OCI-LY7 (cell line): ENCODE measurements around the gene PIK3CG. TPM values are rescaled to one million over a fixed set of nuclear protein-coding genes. Genes with fewer than 3 reads are reported as not detected.

Experiments used
- BruUV-seq: library from RNA; stranded (reverse); fragments of 400-500 nt; replicated peaks from 2 replicates; lab custom pipeline; 2021; lab: Mats Ljungman, UMichigan
- CTCF ChIA-PET: fragments of 300-600 bp; sonication (Branson Sonifier 250); formaldehyde crosslinking; loops from one replicate; lab custom pipeline; 2022; ENCODE audit warnings: antibody characterized with exemption; ENCODE audit not compliant: unreplicated experiment; lab: Charles Lee
- POLR2A ChIA-PET: fragments of 300-600 bp; sonication (Branson Sonifier 250); formaldehyde crosslinking; loops from one replicate; lab custom pipeline; 2022; ENCODE audit warnings: antibody characterized with exemption; lab: Charles Lee
- DNase-seq: peaks from one replicate; pipeline ENCODE4 v3.0.0-alpha.2; 2015; ENCODE audit warnings: low spot score
- H2AFZ ChIP-seq: fragments of 200-600 bp; sonication (generic), shearing (Covaris generic); 2 replicates; pipeline ENCODE4 v1.6.1; 2014; ENCODE audit warnings: mild to moderate bottlenecking, antibody characterized with exemption, low read length, moderate library complexity
- H3K27ac ChIP-seq: fragments of 200-600 bp; sonication (generic); 2 replicates; pipeline ENCODE4 v1.5.1; 2014; ENCODE audit warnings: mixed run types, low read depth, mild to moderate bottlenecking, moderate library complexity, low read length, inconsistent platforms; ENCODE audit not compliant: poor library complexity, severe bottlenecking
- H3K36me3 ChIP-seq: fragments of 200-600 bp; sonication (generic); 2 replicates; pipeline ENCODE4 v1.6.1; 2014; ENCODE audit warnings: mild to moderate bottlenecking, antibody characterized with exemption, low read length, moderate library complexity, mixed read lengths; ENCODE audit not compliant: insufficient read depth
- H3K4me1 ChIP-seq: fragments of 200-600 bp; sonication (generic); 2 replicates; pipeline ENCODE4 v1.5.1; 2014; ENCODE audit warnings: mild to moderate bottlenecking, low read length; ENCODE audit not compliant: insufficient read depth, poor library complexity, severe bottlenecking
- H3K4me2 ChIP-seq: fragments of 200-600 bp; sonication (generic); 2 replicates; pipeline ENCODE4 v1.6.1; 2014; ENCODE audit warnings: mild to moderate bottlenecking, low read length
- H3K4me3 ChIP-seq: fragments of 200-600 bp; sonication (generic); 2 replicates; pipeline ENCODE4 v1.5.1; 2014; ENCODE audit warnings: mild to moderate bottlenecking, low read depth, low read length; ENCODE audit not compliant: poor library complexity, severe bottlenecking
- H3K79me2 ChIP-seq: fragments of 200-600 bp; sonication (generic); 2 replicates; pipeline ENCODE4 v1.6.1; 2016; ENCODE audit warnings: low read depth, mild to moderate bottlenecking, low read length, moderate library complexity, mixed read lengths; ENCODE audit not compliant: insufficient read depth
- H3K9me2 ChIP-seq: fragments of 200-600 bp; sonication (generic); 2 replicates; pipeline ENCODE4 v1.6.1; 2016; ENCODE audit warnings: mild to moderate bottlenecking, low read length, mixed read lengths; ENCODE audit not compliant: insufficient read depth
- H3K9me3 ChIP-seq: fragments of 200-600 bp; sonication (generic); 2 replicates; pipeline ENCODE4 v1.6.1; 2014; ENCODE audit warnings: mild to moderate bottlenecking, mixed run types, low read length, mixed read lengths
- H4K20me1 ChIP-seq: fragments of 200-600 bp; sonication (generic); 2 replicates; pipeline ENCODE4 v1.6.1; 2014; ENCODE audit warnings: mild to moderate bottlenecking, antibody characterized with exemption, low read length, moderate library complexity, mixed read lengths; ENCODE audit not compliant: insufficient read depth
- EZH2phosphoT487 ChIP-seq: fragments of 200-600 bp; sonication (generic); IDR thresholded peaks from 2 replicates; pipeline ENCODE4 v1.6.1; 2018; ENCODE audit warnings: low read depth, borderline replicate concordance, mild to moderate bottlenecking, mixed run types, antibody characterized with exemption, low read length, moderate library complexity, mixed read lengths
- intact Hi-C: fragments of 100-400 bp; cut with micrococcal nuclease; formaldehyde crosslinking; loops from one replicate; pipeline ENCODE4 v1.10.0; 2022; ENCODE audit not compliant: unreplicated experiment
- total RNA-seq, 2 experiments: library from RNA; depleted of rRNA in 1 of 2; stranded (reverse); fragments of >200 nt in 1 of 2; shearing (Covaris generic) in 1 of 2; gene quantifications; 2 replicates each; pipeline ENCODE4 v1.2.3, GENCODE V29; 2014 to 2022
- TF ChIP-seq, protein P1 (sequence below): fragments of 200-600 bp; sonication (generic); conservative IDR thresholded peaks from 2 replicates; pipeline ENCODE4 v1.5.1; 2014; ENCODE audit warnings: mild to moderate bottlenecking, antibody characterized with exemption, low read length, moderate library complexity, mixed read lengths

The PIK3CG gene
- total RNA-seq, 2 experiments from 2014 or later: 22.8 to 47.2 TPM

- Histone ChIP-seq H2AFZ (no peak overlapping the region), H3K4me3 (no peak overlapping the region), H3K9me2 (no peaks in the 10 kb centered on the region), H3K79me2 (no peaks in the 10 kb centered on the region), H3K27ac (no peak overlapping the region), H3K36me3 (no peaks in the 10 kb centered on the region), H4K20me1 (no peaks in the 10 kb centered on the region), H3K9me3 (no peaks in the 10 kb centered on the region), H3K4me2 (no peak overlapping the region), H3K4me1 (peaks cover 10% of the 10 kb centered on the region)
- intact Hi-C loops: no loop called here
- TF ChIP-seq, protein P1, sequence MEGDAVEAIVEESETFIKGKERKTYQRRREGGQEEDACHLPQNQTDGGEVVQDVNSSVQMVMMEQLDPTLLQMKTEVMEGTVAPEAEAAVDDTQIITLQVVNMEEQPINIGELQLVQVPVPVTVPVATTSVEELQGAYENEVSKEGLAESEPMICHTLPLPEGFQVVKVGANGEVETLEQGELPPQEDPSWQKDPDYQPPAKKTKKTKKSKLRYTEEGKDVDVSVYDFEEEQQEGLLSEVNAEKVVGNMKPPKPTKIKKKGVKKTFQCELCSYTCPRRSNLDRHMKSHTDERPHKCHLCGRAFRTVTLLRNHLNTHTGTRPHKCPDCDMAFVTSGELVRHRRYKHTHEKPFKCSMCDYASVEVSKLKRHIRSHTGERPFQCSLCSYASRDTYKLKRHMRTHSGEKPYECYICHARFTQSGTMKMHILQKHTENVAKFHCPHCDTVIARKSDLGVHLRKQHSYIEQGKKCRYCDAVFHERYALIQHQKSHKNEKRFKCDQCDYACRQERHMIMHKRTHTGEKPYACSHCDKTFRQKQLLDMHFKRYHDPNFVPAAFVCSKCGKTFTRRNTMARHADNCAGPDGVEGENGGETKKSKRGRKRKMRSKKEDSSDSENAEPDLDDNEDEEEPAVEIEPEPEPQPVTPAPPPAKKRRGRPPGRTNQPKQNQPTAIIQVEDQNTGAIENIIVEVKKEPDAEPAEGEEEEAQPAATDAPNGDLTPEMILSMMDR: no peak
- no peak for TF ChIP-seq EZH2phosphoT487
- BruUV-seq: no TSS peak
- CTCF ChIA-PET: no interaction called here
- DNase-seq: no peak
- POLR2A ChIA-PET: interaction anchor here (0.6 to 2.9 kb wide), 6 partner anchors 12 to 88 kb away, joined by 3 to 12 read pairs (median 3); no protein-coding TSS in a partner anchor
These were observed 6.2 kb upstream of the PIK3CG start for GRCh38 chr7:106858618-106859532.

GRCh38 chr7:106862317-106863089 is 2.6 kb upstream of the PIK3CG start:
- Histone ChIP-seq H2AFZ (no peak overlapping the region), H3K9me2 (no peaks in the 10 kb centered on the region), H3K4me3 (no peak overlapping the region), H3K27ac (no peak overlapping the region), H3K9me3 (no peaks in the 10 kb centered on the region), H3K36me3 (peaks cover 1% of the 10 kb centered on the region; the same call in 1 of the 2 replicates), H4K20me1 (no peaks in the 10 kb centered on the region), H3K4me1 (peaks cover 28% of the 10 kb centered on the region), H3K4me2 (no peak overlapping the region), H3K79me2 (peaks cover 23% of the 10 kb centered on the region)
- no peak for TF ChIP-seq EZH2phosphoT487
- POLR2A ChIA-PET: interaction anchor here (0.5 to 1.8 kb wide), 5 partner anchors 12 to 940 kb away, joined by 3 to 4 read pairs (median 3); no protein-coding TSS in a partner anchor
- CTCF ChIA-PET: no interaction called here
- no TSS peak for BruUV-seq
- intact Hi-C loops: loop anchor here (10.0 kb wide), 1 partner anchor 808 kb away; no protein-coding TSS in a partner anchor
- no peak for DNase-seq
